Measurements from ENCODE around the gene STAC2.
A peak's percentile ranks its signal among the peaks of the same experiment; 100 is the strongest.

DNA sequence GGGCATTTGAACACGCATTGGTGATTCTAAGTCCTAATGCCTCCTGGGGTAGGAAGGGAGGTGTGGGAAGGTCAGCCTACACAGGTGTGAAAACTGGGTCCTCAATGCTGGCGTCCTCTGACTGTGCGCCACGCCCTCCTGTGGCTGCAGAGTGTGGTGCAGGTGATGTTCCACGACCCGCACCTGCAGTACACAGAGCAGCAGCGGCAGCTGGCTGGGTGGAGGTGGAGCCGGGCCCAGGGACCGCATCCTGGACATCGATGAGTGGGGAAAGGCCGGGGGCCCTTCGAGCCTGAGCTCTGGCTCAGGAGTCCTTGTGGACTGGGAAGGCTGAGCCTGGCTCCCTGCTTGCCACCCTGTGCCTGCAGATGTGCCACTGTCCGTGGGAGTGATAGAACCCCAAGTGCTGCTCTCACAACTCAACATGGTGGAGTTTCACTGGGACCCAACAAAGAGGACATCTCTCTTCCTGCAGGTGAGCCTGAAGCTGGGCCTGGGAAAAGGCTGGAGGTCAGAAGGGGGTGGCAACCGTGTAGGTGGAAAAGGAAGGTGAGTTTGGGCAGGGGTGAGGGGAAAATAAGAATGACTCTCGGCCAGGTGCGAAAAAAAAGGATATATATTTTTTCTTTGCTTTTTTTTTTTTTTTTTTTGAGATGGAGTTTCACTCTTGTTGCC is 14.0 kb upstream of the STAC2 start:
- TF ChIP-seq, protein P1, sequence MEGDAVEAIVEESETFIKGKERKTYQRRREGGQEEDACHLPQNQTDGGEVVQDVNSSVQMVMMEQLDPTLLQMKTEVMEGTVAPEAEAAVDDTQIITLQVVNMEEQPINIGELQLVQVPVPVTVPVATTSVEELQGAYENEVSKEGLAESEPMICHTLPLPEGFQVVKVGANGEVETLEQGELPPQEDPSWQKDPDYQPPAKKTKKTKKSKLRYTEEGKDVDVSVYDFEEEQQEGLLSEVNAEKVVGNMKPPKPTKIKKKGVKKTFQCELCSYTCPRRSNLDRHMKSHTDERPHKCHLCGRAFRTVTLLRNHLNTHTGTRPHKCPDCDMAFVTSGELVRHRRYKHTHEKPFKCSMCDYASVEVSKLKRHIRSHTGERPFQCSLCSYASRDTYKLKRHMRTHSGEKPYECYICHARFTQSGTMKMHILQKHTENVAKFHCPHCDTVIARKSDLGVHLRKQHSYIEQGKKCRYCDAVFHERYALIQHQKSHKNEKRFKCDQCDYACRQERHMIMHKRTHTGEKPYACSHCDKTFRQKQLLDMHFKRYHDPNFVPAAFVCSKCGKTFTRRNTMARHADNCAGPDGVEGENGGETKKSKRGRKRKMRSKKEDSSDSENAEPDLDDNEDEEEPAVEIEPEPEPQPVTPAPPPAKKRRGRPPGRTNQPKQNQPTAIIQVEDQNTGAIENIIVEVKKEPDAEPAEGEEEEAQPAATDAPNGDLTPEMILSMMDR (conservative IDR thresholded peaks at IDR 0.05), result peak; percentile 67
- no peak for TF ChIP-seq EZH2 (IDR thresholded peaks at IDR 0.05; ENCODE audit: low read depth)

All from PC-9 (cell line).